Activated effector memory CD4-positive, alpha-beta T cell treated with anti-CD3 and anti-CD28 coated beads, Interleukin-2, amount 50 U/mL, for 16 hours (primary cell): ENCODE measurements around the gene NOTUM.
"Not testable (repeated sequence)": the region's sequence is repeated elsewhere in the genome, so short reads cannot be mapped to it uniquely, and the experiment has no call there.

Experiments used
- DNase-seq: peaks from one replicate; pipeline ENCODE4 v3.0.0-alpha.2; 2020

NOTUM gene

GRCh38 chr17:81996232-81996756 is 35.3 kb upstream of the NOTUM start:
- DNase-seq = no peak

GRCh38 chr17:81995463-81996231 is 34.7 kb upstream of the NOTUM start:
- DNase-seq = no peak

DNA sequence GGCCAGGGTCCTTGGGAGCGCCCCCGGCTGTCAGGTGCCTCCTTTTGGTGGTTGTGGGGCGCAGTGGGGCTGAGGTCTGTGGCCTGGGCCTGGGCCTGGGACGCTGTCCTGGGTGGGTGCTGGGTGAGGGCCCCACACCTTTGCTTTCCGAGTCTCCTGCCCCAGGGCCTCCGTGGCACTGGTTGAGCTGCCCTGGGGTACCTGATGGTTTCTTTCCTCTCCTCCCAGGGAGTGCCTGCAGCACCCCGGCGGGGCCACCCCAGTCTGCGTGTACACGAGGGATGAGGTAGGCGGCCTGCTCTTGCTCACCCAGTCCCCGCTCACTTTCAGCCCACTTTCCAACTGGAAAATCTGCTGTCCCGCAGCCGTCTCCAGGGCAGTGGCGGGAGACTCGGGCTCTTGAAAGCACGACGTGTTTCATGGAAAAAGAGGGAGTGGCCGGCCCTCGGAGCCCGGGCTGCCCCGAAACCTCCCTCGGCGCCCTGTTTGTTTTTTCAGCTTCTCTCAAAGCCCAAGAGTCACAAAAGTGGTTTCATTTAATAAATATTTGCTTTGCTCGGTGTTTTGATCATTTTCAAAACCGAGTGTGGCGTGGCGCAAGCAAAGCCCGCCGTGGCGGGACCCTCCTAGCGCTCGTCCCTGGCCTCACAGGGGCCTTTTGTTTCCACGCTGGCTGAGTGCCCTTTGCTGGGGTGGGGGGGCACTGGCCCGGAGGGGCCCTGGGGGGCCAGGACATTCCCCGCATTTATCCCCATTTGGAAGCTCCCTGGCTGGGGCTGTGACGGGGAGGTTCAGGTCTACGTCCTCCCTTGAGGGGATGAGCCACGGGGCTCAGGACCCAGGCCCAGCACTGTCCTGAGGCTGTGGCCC is 33.8 kb upstream of the NOTUM start:
- DNase-seq = no peak

DNA sequence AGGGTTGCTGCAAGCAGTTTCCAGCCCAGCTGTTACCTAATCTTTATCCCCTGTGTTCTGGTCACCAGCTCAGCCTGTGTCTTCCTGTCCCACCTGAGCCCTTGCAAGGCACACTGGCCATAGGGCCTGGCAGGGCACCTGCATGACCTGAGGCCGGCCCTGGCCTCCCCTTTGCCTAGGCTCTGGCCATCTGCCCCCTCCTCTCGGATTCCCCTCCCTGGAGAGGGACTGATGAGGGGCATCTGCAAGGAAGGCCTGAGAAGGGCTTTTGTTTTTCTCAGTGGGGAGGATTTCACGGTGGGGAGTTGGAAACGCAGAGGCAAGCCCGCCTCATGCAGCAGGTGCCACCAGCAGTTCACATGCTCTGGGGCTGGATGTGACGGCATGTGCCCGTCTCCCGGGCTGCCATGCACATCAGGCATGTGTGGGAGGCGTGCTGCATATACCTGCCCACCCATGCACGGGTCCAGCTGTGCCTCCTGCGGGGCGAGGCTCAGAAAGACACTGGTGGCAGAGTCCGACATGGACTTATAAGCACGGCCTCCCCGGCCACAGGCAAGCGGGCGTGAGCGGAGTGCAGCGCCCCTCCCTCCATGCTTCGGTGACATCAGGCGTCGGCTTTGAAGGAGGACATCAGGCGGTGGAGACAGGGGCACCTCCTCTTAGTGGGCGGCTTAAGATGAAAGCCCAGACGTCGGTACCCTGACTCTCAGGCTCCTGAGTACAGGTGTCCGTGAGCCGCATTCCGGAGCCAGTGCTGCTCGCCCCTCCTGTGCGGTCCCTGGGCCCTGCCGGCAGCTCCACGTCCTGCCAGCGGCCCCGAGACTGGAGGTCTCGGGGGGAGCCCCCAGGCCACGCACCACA is 33.0 kb upstream of the NOTUM start:
- DNase-seq = no peak

GRCh38 chr17:81992306-81993102 is 31.5 kb upstream of the NOTUM start:
- no peak for DNase-seq

DNA sequence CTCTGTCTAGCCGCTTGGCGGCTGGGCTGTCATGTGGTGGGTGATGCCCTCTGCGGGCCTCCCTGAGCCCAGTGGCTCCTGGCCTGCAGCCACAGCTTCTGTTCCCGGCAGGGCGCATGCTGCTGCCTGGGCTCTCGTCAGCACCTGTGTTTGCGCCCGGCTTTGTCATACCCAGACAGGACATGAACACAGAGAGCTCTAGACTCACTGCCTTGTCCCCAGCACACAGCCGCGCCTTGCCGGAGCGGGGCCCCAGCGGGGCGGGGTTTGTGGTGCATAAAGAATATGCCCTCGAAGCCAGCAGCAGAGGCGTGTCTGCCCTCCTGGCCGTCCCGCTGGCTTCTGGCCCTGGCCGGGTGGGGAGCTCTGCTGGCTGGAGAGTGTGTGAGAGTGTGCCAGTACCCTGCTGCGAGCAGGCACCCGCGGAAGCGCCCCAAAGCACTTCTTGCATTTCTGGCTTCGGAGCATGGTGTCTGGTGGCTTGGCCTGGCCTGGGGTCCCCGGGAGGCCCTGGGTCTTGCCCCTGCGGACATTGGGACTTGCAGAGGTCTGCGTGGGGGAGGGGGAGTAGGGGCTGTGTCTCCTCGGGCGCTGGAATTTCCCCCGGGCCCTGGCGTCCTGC is 30.8 kb upstream of the NOTUM start:
- DNase-seq = no peak

DNA sequence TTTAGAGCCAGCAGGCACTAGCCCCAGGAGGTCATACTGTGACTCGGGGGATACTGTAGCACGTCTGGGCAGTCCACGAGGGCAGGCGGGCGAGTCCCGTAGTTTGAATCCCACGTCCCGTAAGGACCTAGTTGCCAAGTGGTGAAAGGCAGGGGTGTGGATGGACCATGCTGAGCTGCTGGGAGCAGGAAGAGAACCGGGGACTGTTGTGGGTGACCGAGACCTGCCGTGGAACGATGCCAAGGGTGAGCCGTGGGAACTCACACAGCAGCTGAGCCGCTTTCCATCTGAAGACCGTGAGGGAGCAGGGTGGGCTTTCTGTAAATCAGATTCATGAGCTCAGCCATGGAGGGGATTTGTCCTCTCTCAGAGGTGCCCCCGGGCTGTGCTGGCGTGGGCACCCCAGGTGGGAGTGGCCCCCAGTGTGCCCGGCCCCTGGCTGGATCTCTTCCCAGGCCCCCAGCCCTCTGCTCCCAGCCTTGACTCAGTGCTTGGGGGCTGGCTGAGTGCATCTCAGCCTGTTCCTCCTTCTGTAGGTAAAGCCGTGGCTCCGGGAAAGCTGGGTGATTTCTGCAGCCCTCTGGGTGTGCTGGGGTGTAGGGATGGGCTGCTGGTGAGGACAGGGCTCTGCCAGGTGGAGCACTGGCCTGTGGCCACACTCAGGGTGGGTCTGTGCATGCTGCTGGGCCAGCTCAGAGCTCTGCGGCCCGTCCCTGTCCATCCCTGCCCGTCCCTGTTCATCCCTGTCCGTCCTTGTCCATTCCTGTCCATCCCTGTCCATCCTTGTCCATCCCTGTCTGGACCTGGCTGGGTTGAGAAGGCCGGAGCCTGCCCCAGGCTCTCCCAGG is 30.1 kb upstream of the NOTUM start:
- DNase-seq = no peak

GRCh38 chr17:81987161-81987770 is 26.3 kb upstream of the NOTUM start:
- DNase-seq = no peak

- DNase-seq = no peak
Observed at GRCh38 chr17:81986606-81987005, 25.6 kb upstream of the NOTUM start.

- no peak for DNase-seq
Observed at GRCh38 chr17:81984773-81985410, 23.9 kb upstream of the NOTUM start.

- no peak for DNase-seq
Observed at GRCh38 chr17:81983639-81984373, 22.8 kb upstream of the NOTUM start.

- DNase-seq = no peak
Observed at GRCh38 chr17:81983011-81983638, 22.1 kb upstream of the NOTUM start.

- DNase-seq = not testable (repeated sequence)
Observed at GRCh38 chr17:81981511-81981910, 20.5 kb upstream of the NOTUM start.

DNA sequence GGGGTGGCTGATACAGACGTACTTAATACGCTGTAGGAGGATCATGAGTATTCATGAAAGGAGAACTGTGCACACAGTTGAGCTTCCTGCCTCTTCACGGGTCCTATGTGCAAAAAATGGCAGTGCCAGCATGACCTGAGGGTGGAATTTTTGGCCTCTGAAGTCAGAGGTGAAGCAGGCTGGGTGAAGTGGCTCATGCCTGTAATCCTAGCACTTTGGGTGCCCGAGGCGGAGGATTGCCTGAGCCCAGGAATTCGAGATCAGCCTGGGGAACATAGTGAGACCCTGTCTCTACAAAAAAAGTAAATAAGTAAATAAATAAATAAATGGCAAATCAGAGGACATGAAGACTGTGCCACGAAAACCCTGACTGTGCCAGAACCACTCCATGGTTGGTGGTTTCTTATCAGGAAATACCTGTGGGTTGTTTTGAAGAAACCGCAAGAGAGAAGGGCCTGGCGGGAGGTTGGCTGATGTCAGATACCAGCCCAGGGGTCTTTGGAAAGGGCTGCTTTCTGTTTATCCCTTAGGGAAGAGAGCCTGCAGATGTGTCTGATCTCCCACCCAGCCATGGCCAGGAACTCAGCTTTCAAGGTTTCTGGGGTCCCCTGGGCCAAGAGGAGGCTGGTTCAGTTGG is 19.8 kb upstream of the NOTUM start:
- DNase-seq = no peak

- no peak for DNase-seq
Observed at GRCh38 chr17:81980122-81980521, 19.1 kb upstream of the NOTUM start.

DNA sequence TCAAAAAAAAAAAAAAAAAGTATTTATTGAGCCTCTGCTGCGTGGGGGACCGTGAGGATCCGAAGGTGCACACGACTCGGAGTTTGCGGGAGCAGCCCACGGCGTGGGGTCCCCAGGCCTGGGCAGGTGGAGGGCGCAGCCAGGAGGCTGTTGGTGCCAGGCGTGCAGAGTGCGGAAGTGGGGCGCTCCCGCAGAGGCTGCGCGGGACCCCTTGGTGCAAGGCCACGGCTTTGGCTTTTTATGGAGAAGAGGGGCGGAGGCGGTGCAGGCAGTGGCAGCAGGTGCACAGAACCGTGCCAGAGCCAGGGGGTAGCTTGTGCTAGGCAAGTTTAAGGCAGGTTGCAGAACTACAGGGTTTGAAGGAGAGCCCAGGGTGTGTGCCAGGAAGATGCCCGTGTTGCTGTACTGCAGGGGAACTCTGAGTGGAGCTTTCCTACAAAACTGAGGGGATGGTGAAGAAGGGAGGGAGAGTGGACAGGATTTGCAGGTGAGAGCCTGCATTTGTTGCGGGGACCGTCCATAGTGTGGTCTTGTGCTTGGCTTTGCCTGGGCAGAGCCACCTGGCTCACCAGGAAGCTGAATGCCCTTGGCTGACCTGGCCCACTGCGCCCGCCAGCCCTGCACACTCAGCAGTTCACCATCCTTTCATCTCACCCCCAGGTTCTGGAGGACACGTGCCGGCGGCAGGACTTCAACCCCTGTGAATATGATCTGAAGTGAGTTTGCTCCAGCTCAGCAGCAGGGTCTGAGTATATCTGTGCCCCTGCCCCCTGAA is 17.7 kb upstream of the NOTUM start:
- DNase-seq = no peak

- DNase-seq = peak; percentile 96
Observed at GRCh38 chr17:81977211-81977808, 16.3 kb upstream of the NOTUM start, which contains the start of gene ASPSCR1. ASPSCR1 (plus strand) TSS chr17:81977629; CDS start chr17:81977647, 18 bp downstream.
